ENCODE data around the gene NTMT1. TPM values are rescaled to one million over a fixed set of nuclear protein-coding genes. Genes with fewer than 3 reads are reported as not detected.

Gene NTMT1
- total RNA-seq, 2 experiments from 2014 or later: 50.7 to 52.5 TPM

DNA sequence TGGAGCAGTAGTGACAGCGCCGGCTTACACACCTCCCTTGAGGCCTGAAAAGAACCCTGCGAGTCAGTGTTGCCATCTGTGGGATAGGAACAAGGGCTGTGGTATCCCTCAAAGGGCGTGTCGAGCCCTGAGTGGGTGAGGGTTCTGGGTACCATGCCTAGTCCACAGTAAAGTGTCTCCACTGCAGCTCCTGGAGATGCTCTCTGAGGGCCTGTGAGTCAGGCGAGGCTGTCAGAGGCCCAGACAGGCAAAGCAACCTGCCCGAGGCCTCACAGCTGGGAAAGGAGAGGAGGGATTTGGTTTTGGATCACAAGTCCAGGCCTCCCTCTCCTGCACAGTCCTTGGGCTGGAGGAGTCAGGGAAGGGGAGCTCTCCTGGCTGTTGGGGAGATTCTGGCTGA, 45.6 kb downstream of the NTMT1 start:
- Mint-ChIP-seq H3K36me3 (ENCODE audit: low read depth) (no peaks in the 10 kb centered on the region), H3K27ac (no peak overlapping the region), H3K27me3 (peaks cover 14% of the 10 kb centered on the region), H3K9me3 (no peaks in the 10 kb centered on the region), H3K4me1 (ENCODE audit: low read depth) (no peaks in the 10 kb centered on the region), H3K4me3 (no peak overlapping the region)
- POLR2A ChIA-PET: no interaction called here
- TF ChIP-seq, protein P1, sequence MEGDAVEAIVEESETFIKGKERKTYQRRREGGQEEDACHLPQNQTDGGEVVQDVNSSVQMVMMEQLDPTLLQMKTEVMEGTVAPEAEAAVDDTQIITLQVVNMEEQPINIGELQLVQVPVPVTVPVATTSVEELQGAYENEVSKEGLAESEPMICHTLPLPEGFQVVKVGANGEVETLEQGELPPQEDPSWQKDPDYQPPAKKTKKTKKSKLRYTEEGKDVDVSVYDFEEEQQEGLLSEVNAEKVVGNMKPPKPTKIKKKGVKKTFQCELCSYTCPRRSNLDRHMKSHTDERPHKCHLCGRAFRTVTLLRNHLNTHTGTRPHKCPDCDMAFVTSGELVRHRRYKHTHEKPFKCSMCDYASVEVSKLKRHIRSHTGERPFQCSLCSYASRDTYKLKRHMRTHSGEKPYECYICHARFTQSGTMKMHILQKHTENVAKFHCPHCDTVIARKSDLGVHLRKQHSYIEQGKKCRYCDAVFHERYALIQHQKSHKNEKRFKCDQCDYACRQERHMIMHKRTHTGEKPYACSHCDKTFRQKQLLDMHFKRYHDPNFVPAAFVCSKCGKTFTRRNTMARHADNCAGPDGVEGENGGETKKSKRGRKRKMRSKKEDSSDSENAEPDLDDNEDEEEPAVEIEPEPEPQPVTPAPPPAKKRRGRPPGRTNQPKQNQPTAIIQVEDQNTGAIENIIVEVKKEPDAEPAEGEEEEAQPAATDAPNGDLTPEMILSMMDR (IDR thresholded peaks at IDR 0.05): no peak
- Histone ChIP-seq H3K4me3 (ENCODE audit: low read length) (no peak overlapping the region), H3K36me3 (ENCODE audit: insufficient read depth, low read length) (no peaks in the 10 kb centered on the region), H3K9me3 (ENCODE audit: control insufficient read depth in 1 of 2, insufficient read depth in 1 of 2, low read length in 2 of 2) (peaks cover 0 to 5% of the 10 kb centered on the region in 2 experiments), H3K4me1 (ENCODE audit: insufficient read depth, low read length) (peaks cover 1% of the 10 kb centered on the region), H3K27ac (ENCODE audit: low read depth in 1 of 2, low read length in 2 of 2) (no peak overlapping the region), H3K27me3 (ENCODE audit: control insufficient read depth in 1 of 2, insufficient read depth in 2 of 2, low read length in 2 of 2) (peaks cover 15 to 20% of the 10 kb centered on the region in 2 experiments)
- CTCF ChIA-PET: no interaction called here
- DNase-seq (no peak), ATAC-seq (ENCODE audit: poor library complexity) (no peak)
- intact Hi-C loops (cut with DNase I, micrococcal nuclease): no loop called here

DNA sequence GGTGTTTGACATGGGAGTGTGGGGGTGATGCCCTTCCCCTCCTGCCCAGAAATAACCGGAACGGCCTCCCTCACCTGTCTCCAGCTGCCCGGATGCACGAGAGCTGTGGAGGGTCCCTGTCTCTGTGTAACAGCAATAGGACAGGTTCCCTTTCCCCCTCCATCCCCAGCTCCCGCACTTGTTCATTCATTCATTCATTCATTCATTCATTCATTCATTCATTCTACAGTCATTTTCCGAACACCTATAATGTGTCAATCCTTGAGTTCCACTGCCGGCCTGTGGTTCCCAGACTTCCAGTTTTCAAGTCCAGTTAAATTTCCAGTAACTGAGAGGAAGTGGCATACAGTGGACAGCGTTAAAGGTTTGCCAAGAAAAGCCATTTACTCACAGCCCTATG, 46.7 kb downstream of the NTMT1 start:
- intact Hi-C loops (cut with DNase I, micrococcal nuclease): no loop called here
- Histone ChIP-seq H3K4me3 (ENCODE audit: low read length) (no peak overlapping the region), H3K9me3 (ENCODE audit: control insufficient read depth in 1 of 2, insufficient read depth in 1 of 2, low read length in 2 of 2) (no peaks in the 10 kb centered on the region), H3K4me1 (ENCODE audit: insufficient read depth, low read length) (no peaks in the 10 kb centered on the region), H3K27me3 (ENCODE audit: control insufficient read depth in 1 of 2, insufficient read depth in 2 of 2, low read length in 2 of 2) (peaks cover 7 to 9% of the 10 kb centered on the region in 2 experiments), H3K27ac (ENCODE audit: low read depth in 1 of 2, low read length in 2 of 2) (no peak overlapping the region), H3K36me3 (ENCODE audit: insufficient read depth, low read length) (no peaks in the 10 kb centered on the region)
- Mint-ChIP-seq H3K27ac (no peak overlapping the region), H3K27me3 (peaks cover 17% of the 10 kb centered on the region), H3K4me3 (no peak overlapping the region), H3K9me3 (no peaks in the 10 kb centered on the region), H3K4me1 (ENCODE audit: low read depth) (no peaks in the 10 kb centered on the region), H3K36me3 (ENCODE audit: low read depth) (no peaks in the 10 kb centered on the region)
- ChIA-PET CTCF (no interaction called here), POLR2A (no interaction called here)
- TF ChIP-seq, protein P1 (IDR thresholded peaks at IDR 0.05): no peak
- ATAC-seq (ENCODE audit: poor library complexity) (no peak), DNase-seq (no peak)

DNA sequence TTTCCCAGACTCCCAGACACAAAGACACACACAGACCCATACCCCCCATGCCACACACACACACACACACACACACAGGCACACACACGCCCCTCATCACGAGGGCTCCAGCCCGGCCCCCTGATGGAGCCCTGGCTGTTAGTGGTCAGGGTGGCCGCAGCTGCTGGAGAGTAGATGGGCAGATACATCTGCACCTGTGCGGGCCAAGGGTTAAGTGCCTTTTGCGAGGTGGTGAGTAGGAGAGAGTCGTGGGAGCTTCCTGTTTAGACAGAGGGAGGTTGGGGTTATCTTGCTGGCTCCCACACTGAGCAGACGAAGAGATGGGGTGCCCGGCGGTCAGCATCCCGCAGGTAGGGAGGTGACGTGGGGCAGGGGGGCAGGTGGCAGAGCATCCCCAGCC, 47.6 kb downstream of the NTMT1 start:
- ATAC-seq (ENCODE audit: poor library complexity) (no peak), DNase-seq (no peak)
- no peaks in the 10 kb centered on the region for H3K36me3 ChIP-seq (ENCODE audit: insufficient read depth, low read length)
- H3K27me3 Mint-ChIP-seq: peaks cover 22% of the 10 kb centered on the region
- peaks cover 0 to 2% of the 10 kb centered on the region in 2 experiments for H3K27me3 ChIP-seq (ENCODE audit: control insufficient read depth in 1 of 2, insufficient read depth in 2 of 2, low read length in 2 of 2)
- ChIA-PET CTCF (no interaction called here), POLR2A (no interaction called here)
- H3K4me1 Mint-ChIP-seq (ENCODE audit: low read depth): no peaks in the 10 kb centered on the region
- intact Hi-C loops (cut with DNase I, micrococcal nuclease): no loop called here
- no peaks in the 10 kb centered on the region for H3K4me1 ChIP-seq (ENCODE audit: insufficient read depth, low read length)
- H3K36me3 Mint-ChIP-seq (ENCODE audit: low read depth): no peaks in the 10 kb centered on the region
- TF ChIP-seq, protein P1 (IDR thresholded peaks at IDR 0.05): no peak
- no peak overlapping the region for H3K4me3 Mint-ChIP-seq
- H3K27ac Mint-ChIP-seq: no peak overlapping the region
- no peaks in the 10 kb centered on the region for H3K9me3 Mint-ChIP-seq
- no peak overlapping the region for H3K4me3 ChIP-seq (ENCODE audit: low read length)
- H3K27ac ChIP-seq (ENCODE audit: low read depth in 1 of 2, low read length in 2 of 2): no peak overlapping the region
- H3K9me3 ChIP-seq (ENCODE audit: control insufficient read depth in 1 of 2, insufficient read depth in 1 of 2, low read length in 2 of 2): no peaks in the 10 kb centered on the region

Data from CD4-positive, alpha-beta T cell (primary cell).